ENCODE measurements around the gene TMEM40. TPM values are rescaled to one million over a fixed set of nuclear protein-coding genes. Genes with fewer than 3 reads are reported as not detected.
A peak's percentile ranks its signal among the peaks of the same experiment; 100 is the strongest.
"Not testable (repeated sequence)": the region's sequence is repeated elsewhere in the genome, so short reads cannot be mapped to it uniquely, and the experiment has no call there.

Gene TMEM40
- total RNA-seq, 1 donor: 0.27 TPM

- no peak for DNase-seq (ENCODE audit: low read depth in 2 of 3, low spot score in 2 of 3)
Observed at GRCh38 chr3:12777171-12777570, 18.1 kb upstream of the TMEM40 start.

DNA sequence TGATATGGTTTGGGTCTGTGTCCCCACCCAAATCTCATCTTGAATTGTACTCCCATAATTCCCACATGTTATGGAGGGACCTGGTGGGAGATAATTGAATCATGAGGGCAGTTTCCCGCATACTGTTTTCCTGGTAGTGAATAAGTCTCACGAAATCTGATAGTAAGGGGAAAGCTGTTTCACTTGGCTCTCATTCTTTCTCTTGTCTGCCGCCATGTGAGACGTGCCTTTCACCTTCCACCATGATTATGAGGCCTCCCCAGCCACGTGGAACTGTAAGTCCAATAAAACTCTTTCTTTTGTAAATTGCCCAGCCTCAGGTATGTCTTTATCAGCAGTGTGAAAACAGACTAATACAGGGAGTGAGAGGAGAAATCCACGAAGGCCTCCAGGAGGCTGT is 16.9 kb upstream of the TMEM40 start:
- DNase-seq (ENCODE audit: low read depth in 2 of 3, low spot score in 2 of 3): not testable (repeated sequence)

GRCh38 chr3:12775226-12775625 is 16.2 kb upstream of the TMEM40 start:
- DNase-seq (ENCODE audit: low read depth in 2 of 3, low spot score in 2 of 3): no peak

DNA sequence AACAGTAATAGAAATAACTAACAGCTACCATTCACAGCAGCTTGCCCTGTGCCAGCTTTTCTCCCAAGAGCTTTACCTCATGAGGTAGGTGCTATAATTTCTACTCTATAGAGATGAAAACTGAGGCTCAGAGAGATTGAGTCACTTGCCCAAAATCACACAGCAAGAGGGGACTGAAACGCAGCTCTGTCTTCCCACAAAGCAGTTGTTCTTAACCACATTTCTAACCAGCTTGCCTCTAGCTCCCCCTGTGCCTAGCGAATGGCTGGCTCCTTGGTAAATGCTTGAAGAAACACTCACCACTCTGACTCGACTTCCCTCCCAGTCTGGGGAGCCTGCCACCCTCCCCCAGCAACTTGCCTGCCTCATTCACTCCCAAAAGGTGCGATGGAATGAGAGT is 15.6 kb upstream of the TMEM40 start:
- no peak for DNase-seq (ENCODE audit: low read depth in 2 of 3, low spot score in 2 of 3)

GRCh38 chr3:12773710-12774086 is 14.6 kb upstream of the TMEM40 start:
- DNase-seq (ENCODE audit: low read depth in 2 of 3, low spot score in 2 of 3): no peak

DNA sequence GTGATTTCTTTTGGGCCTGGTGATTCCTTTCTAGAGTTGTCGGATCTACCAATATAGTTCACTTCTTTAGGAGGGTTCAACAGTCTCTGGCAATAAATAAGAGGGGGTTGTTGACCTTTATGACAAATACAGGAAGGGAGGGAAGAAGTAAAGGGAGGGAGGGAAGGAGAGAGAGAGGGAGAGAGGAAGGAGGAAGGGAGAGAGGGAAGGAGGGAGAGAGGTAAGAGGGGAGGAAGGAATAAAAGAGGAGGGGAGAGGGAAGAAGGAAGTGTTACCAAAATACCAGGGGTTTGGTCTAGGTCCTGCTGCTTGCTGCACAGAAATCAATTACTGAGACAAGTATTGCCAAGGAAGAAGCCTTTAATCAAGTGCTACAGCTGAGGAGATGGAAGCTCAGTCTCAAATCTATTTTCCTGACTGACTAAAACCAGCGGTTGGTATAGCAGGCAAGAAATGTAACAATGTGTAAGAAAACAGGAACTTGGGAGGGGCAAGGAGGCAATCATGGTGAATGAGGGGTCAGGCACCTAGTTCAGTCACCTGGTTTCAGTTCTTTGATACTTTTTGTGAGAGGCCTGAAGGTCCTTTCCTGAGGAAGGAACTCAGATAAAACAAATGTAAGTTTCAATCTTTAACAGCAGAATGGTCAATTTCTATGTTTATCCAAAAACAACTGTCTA is 14.1 kb upstream of the TMEM40 start:
- peak in 1 of 3 donors; percentile 44 for DNase-seq (ENCODE audit: low read depth in 2 of 3, low spot score in 2 of 3)

DNA sequence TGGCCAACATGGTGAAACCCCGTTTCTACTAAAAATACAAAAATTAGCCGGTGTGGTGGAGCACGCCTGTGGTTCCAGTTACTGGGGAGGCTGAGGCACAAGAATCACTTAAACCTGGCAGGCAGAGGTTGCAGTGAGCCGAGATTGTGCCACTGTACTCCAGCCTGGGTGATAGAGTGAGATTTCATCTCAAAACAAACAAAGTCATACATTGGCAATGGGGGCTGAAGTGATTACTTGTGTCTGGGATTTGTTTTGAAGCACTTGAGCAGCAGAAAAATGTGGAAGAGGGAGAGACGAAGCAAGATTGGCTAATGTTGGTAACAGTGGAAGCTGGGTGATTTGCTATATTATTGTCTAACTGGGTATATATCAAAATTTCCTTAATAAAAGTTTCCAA is 13.4 kb upstream of the TMEM40 start:
- no peak for DNase-seq (ENCODE audit: low read depth in 2 of 3, low spot score in 2 of 3)

- no peak for DNase-seq (ENCODE audit: low read depth in 2 of 3, low spot score in 2 of 3)
Observed at GRCh38 chr3:12771236-12771635, 12.2 kb upstream of the TMEM40 start.

- no peak for DNase-seq (ENCODE audit: low read depth in 2 of 3, low spot score in 2 of 3)
Observed at GRCh38 chr3:12769761-12770160, 10.7 kb upstream of the TMEM40 start.

GRCh38 chr3:12768579-12769527 is 9.8 kb upstream of the TMEM40 start:
- no peak for DNase-seq (ENCODE audit: low read depth in 2 of 3, low spot score in 2 of 3)

DNA sequence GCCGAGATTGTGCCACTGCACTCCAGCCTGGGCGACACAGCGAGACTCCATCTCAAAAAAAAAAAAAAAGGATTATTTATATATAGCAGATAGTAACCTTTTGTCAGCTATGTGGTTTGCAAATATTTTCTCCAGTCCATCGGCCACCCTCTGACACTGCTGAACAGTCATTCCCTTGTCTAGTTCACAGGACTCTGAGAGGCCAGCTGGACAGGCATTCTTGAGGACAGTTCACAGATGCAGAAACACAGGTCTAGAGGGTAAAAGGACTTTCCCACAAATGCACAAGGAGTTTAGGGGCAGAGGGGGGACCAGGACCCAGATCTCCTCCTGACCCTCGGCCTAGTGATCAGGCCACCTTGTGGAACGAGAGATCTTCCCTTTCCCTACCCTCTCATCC is 7.5 kb upstream of the TMEM40 start:
- no peak for DNase-seq (ENCODE audit: low read depth in 2 of 3, low spot score in 2 of 3)

DNA sequence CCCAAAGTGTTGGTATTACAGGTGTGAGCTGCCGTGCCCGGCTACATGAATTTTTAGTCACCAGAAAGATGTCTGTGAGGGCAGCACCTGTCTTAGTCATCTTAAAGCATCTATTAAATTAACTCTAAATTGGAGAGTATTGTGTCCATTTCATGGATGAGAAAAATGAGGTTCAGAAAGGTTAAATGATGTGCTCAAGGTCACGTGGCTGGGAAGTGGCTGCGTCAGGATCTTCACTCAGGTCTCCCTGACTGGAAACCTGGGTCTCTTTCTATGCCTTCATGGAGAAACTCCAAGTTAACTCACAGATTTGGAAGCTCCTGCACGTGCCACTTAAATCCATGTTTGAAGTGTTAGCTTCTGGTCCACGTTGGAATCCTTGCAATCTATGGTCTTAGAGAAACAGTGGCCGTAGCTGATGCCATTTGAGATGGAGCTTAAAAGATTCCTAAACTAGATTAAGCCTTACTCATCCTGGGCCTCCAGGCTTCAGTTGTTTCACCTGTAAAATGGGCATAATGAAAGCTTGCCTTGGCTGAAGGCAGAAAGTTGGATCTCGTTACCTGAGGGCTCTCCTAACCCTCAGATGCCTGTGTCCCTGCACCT is 5.2 kb upstream of the TMEM40 start:
- no peak for DNase-seq (ENCODE audit: low read depth in 2 of 3, low spot score in 2 of 3)

DNA sequence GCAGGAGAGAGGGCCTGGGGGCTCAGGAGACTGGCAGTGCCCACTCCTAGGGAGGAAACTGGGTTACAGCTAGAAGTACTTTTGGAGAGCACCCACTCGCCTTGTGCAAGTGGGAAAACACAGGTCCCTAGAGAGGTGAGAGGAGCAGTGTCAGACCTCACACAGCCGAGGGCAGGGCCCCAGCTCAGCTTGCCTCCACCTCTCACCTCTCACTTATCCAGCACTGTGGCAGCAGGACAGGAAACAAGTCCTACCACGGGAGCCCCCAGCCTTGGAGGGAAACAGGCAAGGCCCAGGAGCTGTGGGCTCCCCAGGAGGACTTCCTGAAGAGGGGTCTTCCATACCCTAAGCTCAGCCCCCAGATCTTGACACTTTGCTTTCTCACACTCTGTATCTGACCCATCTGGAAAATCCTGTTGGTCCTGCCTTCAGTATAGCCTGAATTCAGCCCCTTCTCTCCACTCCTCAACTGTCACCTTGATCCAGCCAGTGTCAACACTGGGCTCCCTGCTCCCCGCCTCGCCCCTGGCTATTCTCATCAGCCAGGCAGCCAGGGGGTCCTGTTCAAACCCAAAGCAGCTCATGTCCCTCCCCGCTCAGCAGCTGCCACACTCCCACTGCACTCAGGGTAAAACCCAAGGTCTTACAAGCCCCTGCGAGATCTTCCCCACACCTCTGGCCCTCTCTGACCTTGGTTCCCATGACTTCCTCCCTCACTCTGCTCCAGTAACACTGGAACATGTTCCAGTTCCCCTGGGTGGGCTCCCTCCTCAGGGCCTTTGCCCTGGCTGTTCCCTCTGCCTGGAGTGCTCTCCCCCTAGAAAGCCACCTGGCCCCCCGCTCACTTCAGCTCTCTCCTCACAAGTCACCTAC is 870 bp upstream of the TMEM40 start:
- DNase-seq (ENCODE audit: low read depth in 2 of 3, low spot score in 2 of 3): no peak

DNA sequence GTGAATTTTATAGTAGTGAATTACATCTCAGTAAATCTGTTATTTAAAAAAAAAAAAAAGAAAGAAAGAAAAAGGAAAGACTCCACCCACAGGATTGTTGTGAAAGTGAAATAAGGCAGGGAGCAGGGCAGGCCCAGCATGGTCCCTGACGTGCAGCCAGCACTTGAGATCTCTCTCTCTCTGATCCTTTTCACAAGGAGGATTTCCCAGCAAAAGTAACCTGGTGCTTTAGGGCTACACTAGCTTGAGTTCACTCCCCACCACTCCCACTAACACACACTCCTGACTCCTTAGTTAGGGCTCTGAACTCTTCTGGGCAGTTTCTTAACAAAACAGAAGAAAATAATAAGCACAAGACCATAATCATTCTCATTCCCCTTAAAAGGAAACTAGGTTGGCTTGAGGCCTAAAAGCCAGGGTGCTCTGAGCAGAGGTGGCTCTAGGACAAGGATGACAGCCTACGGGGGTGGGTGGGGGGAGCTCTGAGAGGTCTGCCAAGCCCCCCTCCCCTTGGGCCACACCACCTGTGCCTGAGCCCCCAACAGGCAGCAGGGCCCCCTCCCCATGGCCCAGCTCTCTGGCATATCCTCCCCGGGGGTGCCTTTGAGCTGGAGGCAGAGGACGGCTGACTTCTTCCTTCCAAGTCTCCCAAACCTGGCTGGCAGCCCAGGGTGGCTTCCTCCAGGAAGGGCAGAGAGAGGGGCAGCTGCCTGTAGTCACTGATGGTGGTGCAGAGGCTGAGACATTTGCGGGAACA is 856 bp downstream of the TMEM40 start:
- DNase-seq (ENCODE audit: low read depth in 2 of 3, low spot score in 2 of 3): peak in 2 of 3 donors; percentile 33 to 38

DNA sequence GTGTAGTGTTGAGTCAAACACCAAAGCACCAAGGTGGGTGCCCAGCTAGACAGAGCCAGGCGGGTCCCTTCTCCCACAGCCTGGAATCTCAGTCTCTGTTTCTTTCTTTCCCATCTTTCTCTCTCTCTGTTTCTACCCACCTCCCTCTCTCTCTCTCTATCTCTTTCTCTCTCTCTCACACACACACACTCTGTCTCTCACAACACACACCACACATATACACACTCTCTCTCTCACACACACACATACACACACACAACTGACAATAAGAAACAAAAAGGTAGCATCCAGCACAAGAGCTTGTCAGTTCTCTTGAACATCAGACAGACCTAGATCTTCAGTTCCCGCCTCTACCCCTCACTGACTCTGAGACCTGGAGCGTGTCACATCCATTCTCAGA is 2.4 kb downstream of the TMEM40 start:
- no peak for DNase-seq (ENCODE audit: low read depth in 2 of 3, low spot score in 2 of 3)

DNA sequence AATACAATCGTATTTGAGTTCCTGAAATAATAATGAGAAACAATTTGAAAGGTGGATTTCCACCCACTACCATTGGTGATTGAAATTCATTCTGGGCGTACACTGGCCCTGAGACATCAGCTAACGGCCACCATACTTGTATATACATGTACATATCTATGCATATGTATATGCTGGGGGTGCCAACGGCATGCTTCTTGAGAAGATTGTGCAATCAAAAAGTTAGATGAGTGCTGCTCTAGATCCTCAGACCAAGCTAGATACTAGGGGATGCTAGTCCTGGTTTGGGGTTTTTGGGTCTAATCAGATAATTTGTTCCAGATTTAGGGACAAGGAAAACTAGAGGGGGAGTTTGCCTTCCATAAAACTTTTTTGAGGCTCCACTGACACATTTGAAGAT is 2.9 kb downstream of the TMEM40 start:
- no peak for DNase-seq (ENCODE audit: low read depth in 2 of 3, low spot score in 2 of 3)

- no peak for DNase-seq (ENCODE audit: low read depth in 2 of 3, low spot score in 2 of 3)
Observed at GRCh38 chr3:12755754-12756153, 3.3 kb downstream of the TMEM40 start.

DNA sequence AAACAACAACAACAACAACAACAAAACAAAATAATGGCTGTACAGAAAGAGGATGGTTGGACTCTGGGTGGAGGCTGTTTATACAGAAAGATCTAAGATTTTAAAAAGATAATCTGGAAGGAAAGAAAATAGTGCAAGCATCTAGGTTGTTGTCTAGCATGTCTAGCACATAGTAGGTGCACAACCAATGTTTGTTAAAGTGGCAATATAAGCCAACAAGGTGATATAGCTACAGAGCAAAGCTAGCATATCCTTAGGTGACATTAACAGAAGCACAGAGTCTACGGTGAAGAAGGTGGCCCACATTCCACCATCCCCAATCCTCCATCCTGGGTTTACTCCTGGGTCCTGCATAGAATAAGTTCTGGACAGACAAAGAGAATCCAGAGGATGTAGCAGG is 4.7 kb downstream of the TMEM40 start:
- DNase-seq (ENCODE audit: low read depth in 2 of 3, low spot score in 2 of 3): no peak

DNA sequence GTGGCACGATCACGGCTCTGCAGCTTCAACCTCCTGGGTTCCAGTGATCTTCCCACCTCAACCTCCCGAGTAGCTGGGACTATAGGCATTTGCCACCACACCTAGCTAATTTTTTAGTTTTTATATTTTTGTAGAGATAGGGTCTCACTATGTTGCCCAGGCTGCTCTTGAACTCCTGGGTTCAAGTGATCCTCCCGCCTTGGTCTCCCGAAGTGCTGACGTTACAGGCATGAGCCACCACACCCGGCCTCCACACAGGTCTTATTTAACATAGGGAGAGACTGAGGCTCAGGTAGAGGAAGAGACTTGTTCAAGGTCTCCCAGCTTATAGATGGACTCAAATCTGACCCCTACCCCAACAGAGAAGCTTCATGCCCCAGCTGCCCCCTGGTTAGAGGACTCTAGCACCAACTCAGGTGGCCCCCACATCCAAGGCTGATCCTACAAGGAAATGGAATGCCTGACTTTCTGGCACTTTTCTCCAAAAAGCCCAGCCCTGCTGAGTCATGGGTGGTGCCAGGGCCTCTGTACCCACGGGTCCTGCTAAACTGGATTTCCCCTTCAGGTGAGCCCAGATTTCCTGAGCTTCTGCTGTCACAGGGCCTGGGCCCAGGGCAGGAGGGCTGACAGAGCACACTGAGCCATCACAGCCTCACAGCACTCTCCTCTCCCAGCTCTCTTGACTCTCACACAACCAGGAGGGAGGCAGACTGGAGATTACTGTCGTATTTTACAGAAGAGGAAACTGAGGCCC is 5.6 kb downstream of the TMEM40 start:
- DNase-seq (ENCODE audit: low read depth in 2 of 3, low spot score in 2 of 3): no peak

Data from hematopoietic multipotent progenitor cell (in vitro differentiated cells).